ENCODE results near the gene ZNF14.
"Not testable (repeated sequence)": the region's sequence is repeated elsewhere in the genome, so short reads cannot be mapped to it uniquely, and the experiment has no call there.

ZNF14 gene

DNA sequence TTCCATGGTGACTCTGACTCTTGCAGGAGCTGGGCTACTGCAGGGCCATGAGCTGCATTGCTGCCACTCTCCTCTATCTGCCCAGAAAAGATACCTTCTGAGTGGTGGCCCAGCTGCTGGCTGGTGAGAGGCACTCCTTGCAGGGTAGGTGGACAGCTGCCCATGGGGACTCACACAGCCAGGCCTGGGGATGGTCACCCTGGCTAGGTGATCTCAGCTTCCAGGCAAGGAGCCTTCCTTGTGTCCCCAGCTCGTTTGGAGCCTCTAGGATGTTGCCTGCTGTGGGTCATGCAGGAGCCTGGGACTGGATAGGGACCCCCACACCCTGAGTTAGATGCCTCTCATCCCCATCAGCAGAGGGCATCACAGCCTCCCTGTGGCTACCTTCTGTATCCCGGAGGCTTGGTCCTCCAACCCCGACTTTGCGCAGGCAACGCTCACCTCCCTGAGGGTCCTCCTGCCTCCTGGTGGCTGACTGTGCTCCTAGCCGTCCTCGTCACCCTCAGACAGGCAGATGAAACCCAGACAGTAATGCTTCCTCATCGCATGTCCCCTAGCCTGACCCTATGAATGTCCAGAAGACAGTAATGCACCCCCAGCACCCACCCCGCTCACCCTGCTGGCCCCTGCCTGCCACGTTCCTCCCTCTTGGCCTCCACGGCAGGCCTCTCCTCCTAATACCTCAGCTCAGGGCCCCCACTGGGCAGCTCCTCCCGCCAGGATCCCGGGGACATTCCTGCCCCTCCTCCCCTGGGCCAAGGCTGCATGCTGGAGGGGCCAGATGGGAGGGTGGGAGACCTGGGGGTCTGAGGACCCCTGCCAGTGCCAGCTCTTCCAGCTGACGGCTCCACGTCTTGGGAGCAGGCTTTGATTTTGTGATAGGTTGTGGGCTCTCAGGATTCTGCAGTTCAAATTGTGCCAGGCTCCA is 13.6 kb upstream of the ZNF14 start:
- no peak for DNase-seq

DNA sequence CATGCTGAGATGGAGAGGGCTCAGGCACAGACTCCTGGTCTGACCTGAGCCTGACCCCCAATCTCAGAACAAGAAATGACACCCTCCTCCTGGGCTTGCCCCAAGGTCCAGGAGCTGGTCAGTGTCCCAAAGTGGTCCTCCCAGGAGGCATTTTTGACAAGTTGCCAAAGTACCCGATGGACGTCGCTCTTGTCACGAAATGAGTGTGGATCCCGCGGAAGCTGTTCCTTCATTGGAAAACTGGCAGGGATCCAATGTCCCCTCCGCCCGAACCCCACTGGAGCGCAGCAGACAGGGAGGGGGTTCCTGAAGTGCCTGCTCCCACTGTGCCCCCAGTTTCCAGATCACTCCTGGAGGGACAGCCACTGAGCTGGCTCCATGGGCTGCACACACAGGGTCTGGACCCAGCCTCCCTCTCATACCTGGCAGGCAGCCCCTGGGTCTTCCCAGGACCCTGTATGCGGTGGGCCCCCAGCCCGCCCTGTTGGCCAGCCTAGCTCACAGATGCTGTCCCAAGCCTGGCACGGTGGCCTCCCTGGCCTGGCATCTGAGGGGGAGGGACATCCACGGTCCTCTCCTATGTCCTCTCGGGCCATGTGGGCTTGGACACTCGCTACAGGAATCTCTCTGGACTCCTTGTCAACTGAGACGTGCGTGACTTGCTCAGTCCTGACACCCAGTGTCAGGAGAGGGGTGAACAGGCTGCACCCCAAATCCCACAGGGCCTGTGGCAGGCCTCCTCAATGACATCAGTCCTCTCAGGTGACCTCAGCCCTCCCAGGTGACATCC is 12.8 kb upstream of the ZNF14 start:
- DNase-seq, result no peak

DNA sequence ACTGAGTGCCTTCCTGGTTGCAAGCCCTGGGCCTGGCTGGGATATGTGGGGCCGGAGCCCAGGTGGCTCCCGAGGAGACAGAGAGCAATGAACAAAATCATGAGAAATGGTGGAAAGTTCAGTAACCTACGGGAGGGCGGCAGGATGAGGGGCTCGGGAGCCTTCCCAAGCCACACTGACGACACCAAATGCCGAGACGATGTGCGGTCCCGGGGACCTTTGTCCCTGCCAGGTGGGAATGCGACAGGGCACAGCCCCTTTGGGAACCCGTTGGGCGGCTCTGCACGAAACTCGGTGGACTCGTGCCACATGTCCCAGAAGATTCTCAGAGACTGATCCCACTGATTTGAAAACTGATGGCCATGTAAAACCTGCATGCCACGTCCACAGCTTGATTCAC is 11.7 kb upstream of the ZNF14 start:
- DNase-seq, result no peak

DNA sequence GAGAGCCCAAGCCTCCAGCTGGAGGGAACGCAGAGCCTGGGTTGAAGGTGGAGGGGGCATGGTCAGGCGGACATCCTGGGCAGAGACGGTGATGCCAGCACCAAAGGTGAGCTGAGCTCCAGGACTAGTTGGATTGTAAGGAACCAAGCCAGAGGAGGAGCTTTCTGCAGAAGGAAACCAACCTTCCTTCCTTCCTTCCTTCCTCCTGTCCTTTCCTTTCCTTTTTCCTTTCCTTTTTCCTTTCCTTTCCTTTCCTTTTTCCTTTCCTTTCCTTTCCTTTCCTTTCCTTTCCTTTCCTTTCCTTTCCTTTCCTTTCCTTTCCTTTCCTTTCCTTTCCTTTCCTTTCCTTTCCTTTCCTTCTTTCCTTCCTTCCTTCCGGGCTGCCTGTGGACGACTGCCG is 11.0 kb upstream of the ZNF14 start:
- not testable (repeated sequence) for DNase-seq

DNA sequence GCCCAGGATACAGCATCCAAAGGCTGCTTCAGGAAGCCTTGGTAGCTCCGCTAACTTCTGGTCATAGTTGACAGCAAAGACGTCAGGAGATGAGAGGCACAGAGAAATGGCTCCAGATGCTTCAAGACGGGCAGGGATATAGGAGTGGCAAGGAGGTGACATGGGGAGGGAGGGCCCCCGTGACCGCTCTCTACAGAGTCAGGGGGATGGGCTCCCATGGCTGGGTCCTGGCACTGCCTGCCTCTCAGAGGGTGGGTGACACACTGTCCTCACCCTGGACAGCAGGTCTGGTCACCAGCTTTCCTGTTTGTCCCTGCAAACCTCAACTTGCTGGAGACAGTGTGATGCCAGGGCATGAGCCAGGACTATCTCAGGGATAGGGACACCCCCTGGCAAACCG is 10.3 kb upstream of the ZNF14 start:
- no peak for DNase-seq

DNA sequence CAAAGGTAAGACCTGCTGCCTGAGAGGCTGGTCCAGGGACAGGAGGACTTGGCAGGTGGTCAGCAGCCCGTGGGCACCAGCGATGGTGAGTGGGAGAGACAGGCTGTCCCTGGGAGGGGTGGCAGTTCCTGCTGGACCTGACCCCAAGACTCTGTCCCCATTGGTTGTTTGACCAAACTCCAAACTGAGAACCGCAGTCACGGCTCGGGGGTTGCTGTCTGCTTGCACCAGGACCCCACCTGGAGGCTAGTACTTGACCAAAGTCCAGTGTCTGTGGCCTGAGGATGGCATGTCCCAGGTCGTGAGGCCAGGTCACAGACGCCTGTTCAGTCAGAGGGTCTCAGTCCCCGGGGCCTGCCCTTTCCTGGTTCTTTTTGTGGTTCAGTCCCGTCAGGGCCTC is 9.9 kb upstream of the ZNF14 start:
- no peak for DNase-seq

DNA sequence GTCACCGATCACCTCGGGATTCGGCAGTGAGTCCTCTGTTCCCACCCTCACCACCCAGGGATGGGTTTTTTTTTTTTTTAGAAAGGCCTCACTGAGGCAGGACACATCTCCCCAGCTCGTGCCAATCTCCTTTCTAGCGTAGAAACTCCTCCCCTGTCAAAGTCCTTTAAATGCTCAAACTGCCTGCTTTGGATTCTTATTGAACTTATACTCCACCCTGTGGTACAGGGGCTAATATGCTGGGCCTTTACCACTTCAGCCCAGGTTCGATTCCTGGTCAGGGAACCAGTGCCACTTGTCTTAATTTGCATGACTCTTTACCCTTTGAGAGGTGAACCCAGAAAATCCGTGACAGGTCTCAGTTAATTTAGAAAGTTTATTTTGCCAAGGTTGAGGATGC is 8.3 kb upstream of the ZNF14 start:
- no peak for DNase-seq

DNA sequence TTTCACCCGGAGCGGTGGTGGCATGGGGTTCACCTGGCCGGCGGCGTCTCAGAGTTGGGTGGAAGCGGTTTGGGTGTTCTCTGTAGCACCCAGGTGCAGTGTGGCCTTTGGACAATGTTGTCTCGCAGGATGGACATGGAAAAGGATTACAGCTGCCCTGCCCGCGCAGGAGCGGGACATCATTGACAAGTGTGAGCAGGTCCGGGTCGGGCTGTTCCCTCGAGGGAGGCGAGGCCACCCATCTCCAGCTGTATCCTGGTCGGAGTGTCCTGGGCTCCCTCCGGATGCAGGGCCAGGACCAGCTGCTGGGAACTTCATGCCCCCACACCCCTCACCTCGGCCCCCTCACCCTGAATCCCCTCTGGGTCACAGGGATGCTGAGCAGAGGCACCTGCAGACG is 7.8 kb upstream of the ZNF14 start:
- DNase-seq, result no peak

DNA sequence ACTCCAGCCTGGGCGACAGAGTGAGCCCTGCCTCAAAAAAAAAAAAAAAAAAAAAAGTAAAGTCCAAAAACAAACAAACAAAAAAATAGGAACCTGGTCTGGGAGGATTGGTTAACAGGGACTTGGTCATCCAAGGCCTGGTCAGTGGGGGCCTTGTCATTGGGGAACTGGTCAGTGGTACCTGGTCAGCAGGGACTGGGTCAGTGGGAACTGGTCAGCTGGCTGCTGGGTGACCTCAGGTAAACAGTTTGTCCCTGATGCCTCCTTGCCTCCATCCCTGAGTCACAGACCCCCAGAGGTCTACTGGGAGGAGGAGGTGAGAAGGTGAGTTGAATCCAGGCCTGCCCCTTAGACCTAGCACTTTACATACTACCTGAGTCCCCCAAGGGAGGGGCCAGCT is 5.7 kb upstream of the ZNF14 start:
- no peak for DNase-seq

DNA sequence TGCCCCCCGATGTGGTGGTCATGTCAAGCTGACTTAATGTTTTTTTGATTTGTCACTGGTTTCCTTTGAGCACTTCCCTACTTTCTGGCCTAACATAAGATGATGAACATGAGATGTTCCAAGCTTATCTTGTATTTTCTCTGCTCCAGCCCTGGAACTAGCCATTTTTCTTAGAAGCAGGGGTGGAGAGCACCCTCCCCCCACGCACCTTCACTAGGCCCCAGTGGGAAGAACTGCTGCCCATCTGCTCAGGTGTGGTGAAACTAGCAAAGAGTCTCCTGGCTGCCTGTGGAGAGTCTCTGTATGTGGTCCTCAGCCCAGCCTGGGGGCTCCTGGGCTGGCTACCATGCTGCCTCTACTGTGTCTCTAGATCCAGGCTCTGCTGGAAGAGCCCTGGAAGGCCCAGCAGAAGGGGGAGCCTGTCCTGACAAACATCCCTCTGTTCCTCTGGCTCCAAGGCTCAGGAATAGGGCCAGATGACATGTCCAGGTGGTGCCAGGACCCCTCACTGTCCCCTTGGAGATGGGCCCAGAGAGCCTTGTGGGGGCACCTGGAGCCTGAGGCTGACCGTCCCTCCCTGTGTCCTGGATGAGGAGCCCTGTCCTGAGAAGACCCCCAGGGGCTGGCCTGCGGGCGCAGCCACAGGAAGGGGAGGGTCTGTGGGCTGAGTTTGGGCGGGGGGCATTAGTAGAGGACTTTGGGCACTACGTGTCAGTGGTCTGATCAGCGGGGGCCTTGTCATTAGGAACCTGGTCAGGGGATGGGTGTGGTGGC is 4.8 kb upstream of the ZNF14 start:
- no peak for DNase-seq

DNA sequence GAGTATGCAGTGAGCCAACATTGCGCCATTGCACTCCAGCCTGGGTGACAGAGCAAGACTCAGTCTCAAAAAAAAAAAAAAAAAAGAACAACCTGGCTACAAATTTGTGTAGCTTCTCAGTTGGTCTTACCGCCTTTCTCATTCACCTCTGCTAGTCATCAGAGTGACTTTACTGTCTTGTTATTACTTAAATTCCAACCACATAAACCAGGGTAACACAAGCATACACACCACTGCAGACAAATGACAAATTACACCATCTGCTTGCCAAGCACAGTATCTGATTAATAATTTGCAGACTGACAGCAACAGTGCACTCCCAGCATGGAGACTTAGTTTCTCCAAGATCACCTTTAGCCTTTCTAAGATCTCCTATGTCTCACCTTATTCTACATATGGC is 11.0 kb downstream of the ZNF14 start:
- no peak for DNase-seq

DNA sequence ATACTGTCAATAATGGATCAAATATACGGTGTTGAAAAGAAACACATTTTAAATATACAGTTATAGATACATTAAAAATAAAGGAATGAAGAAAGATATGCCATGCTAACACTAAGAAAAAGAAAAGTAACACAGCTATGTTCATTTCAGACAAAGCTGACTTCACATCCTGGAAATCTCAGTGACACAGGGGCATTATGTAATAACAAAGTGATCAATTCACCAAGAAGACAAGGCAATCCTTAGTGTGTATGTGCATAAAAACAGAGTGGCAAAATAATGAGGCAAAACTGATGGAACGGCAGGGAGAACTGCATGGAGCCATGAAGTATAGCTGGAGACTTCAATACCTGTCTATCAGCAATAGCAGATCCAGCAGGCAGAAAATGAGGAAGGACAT is 13.1 kb downstream of the ZNF14 start:
- no peak for DNase-seq

DNA sequence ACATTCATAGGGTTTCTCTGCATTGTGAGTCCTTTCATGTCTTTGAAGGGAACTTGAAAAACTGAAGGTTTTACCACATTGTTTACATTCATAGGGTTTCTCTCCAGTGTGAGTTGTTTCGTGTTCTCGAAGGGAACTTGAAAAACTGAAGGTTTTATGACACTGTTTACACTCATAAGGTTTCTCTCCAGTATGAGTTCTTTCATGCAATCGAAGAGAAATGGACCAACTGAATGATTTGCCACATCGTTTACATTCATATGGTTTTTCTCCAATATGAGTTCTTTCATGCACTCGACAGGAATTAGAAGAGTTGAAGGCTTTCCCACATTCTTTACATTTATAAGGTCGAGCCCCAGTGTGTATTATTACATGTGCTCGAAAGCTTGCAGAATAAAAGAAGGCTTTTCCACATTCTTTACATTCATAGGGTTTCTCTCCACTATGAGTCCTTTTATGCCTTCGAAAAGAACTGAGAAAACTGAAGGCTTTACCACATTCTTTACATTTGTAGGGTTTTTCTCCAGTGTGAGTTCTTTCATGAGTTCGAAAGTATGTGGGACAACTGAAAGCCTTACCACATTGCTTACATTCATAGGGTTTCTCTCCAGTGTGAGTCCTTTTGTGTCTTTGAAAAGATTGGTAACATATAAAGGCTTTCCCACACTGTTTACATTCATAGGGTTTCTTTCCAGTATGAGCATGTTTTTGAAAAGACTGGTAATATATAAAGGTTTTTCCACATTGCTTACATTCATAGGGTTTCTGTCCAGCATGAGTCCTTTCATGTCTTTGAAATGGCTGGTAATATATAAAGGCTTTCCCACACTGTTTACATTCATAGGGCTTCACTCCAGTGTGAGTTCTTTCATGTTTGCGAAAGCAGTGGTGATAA is 20.7 kb downstream of the ZNF14 start:
- no peak for DNase-seq

DNA sequence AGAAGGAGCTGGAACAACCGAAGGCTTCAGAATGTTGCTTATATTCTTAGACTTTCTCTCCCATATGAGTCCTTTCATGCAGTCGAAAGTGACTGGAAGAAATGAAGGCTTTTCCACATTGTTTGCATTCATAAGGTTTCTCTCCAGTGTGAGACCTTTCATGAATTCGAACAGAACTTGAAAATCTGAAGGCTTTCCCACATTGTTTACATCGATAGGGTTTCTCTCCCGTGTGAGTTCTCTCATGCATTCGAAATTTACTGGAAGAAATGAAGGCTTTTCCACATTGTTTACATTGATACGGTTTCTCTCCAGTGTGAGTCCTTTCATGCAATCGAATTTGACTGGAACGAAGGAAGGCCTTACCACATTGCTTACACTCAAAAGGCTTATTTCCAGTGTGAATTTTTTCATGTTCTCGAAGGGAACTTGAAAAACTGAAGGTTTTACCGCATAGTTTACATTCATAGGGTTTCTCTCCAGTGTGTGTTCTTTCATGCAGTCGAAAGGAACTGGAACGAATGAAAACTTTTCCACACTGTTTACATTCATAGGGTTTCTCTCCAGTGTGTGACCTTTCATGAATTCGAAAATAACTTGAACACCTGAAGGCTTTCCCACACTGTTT is 21.5 kb downstream of the ZNF14 start:
- DNase-seq, result no peak

DNA sequence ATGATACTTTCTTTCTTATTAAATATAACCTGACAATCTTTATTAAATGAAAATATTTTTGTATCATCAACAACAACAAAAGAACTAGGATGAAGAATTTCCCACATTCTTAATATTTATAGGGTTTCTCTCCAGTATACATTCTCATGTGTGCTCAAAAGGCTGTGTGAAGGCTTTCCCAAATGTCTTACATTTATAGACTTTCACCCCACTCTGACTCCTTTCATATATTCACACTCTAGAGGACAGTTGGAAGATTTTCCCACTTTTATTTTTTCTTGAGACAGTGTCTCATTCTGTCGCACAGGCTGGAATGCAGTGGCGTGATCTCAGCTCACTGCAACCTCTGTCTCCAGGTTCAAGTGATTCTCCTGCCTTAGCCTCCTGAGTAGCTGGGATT is 22.4 kb downstream of the ZNF14 start:
- no peak for DNase-seq

DNA sequence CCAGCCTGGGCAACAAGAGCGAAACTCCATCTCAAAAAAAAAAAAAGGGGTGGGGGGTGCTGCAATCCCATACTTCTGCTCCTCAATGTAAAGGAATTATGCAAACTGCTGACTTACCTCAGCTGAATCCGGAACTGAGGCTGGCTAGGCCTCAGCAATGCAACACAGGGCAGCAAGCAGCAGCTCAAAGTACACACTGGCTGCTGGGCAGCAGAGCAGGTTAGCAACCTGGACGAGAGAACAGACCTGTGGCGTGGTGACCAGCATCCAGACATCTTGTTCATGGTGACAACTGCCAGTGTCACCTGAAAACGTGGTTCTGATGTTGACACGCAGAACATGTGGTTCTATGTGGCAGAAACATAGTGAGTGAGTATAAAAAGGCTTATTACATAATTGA is 28.1 kb downstream of the ZNF14 start:
- no peak for DNase-seq

DNA sequence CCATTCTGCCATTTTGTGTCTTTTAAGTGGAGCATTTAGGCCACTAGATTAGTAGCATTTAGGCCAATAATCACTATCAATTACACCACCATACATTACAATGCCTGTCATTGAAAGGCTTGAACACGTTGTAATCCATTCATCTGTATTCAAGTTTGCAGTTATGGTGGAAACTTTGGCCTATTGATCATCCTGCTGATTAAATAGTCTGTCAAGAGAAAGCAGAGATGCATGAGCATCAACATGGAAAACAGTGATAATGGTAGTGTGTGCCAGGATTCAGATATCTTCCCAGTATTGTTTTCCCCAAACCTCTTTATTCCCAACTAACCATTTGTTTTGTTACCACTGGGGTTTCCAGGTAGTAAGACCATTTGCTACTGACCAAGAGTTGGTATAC is 32.4 kb downstream of the ZNF14 start:
- DNase-seq, result not testable (repeated sequence)

DNA sequence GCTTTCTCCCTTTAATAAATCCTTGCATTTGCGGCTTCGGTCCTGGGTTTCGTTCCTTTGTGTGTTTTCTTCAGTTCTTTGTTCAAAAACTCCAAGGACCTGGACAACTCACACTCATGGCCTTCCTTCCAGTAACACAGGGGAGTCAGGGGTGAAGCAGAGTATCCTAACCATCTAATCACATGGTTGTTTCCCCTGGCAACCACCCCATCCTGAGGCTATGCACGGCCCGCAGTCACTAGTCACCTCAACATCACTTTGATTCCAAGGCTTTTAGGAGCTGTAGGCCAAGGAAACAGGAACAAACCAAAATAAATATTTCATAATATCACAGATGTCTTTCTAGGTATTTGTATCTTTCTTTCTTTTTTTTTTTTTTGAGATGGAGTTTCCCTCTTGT is 35.3 kb downstream of the ZNF14 start:
- DNase-seq, result no peak

DNA sequence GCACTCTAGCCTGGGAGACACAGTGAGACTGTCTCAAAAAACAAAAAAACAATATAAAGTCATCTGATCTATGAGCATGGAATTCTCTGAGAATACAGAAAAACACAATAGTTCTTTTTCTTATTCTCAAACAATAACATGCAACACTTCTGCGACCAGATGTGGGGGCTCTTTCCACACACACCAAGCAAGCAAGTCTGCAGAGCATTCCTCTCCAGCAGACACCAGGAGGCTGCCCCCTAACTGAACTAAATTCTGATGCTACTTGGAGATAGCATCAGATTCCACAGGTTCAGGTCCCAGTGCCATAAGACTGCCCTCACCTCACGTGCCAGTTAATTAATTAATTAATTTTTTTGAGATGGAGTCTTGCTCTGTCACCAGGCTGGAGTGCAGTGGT is 36.5 kb downstream of the ZNF14 start:
- no peak for DNase-seq

DNA sequence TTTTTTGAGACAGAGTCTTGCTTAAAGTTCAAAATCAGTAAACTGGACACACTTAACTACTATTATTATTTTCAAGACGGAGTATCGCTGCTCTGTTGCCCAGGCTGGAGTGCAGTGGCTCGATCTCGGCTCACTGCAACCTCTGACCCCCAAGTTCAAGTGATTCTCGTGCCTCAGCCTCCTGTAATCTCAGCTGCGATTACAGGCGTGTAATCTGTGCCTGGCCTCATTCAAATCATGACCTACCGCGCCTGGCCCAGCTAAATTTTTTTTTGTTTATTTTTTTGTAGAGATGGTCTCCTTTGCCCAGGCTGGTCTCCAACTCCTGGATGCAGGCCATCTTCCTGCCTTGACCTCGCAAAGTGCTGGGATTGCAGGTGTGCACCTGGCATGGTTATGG is 41.2 kb downstream of the ZNF14 start:
- DNase-seq, result no peak

DNA sequence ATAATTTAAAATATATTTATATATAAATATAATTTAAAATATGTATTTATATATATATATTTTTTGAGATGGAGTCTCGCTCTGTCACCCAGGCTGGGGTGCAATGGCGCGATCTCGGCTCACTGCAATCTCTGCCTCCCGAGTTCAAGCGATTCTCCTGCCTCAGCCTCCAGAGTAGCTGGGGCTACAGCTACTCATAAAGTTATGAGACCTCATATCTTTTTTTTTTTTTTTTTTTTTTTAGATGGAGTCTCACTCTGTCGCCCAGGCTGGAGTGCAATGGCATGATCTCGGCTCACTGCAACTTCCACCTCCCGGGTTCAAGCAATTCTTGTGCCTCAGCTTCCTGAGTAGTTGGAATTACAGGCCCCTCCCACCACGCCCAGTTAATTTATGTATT is 43.9 kb downstream of the ZNF14 start:
- not testable (repeated sequence) for DNase-seq

DNA sequence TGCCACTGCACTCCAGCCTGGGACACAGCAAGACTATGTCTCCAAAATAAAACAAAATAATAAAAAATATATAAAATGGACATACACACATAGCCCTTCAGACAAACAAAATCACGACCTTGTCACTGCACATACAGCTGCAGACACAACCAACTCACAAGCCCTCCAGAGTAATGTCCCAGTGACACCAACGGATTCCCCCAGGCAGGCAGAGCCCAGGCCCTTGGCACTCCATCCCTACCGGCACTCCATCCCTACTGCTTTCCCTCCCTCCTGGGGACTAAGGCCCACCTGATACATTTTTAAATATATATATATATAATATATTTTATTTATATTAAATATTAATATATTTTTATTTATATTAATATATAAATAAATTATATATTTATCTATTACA is 45.8 kb downstream of the ZNF14 start:
- peak; percentile 17 for DNase-seq
